GM12878 (cell line): ENCODE measurements around the gene GARNL3. TPM values are rescaled to one million over a fixed set of nuclear protein-coding genes. Genes with fewer than 3 reads are reported as not detected.

Experiments
- BACH1 ChIP-seq: fragments of 450-650 bp; IDR thresholded peaks from 2 replicates; pipeline ENCODE4 v1.6.1; 2017; ENCODE audit warnings: mild to moderate bottlenecking, borderline replicate concordance
- BMI1 ChIP-seq: fragments of 450-650 bp; IDR thresholded peaks from 2 replicates; pipeline ENCODE4 v1.6.1; 2016; ENCODE audit warnings: mild to moderate bottlenecking, moderate library complexity, borderline replicate concordance
- BRCA1 ChIP-seq: IDR thresholded peaks from 2 replicates; pipeline ENCODE4 v1.6.1; 2011; ENCODE audit warnings: low read depth, low read length, improper control_type of control experiment
- CBFB ChIP-seq: IDR thresholded peaks from 2 replicates; pipeline ENCODE4 v1.6.1; 2016; ENCODE audit warnings: antibody characterized with exemption, low read depth
- CHD1 ChIP-seq: IDR thresholded peaks from 2 replicates; pipeline ENCODE4 v1.6.1; 2012; ENCODE audit warnings: low read depth, low read length, improper control_type of control experiment
- CREM ChIP-seq: IDR thresholded peaks from 2 replicates; pipeline ENCODE4 v1.6.1; 2014; ENCODE audit warnings: antibody characterized with exemption, low read depth
- EED ChIP-seq: sonication (generic); IDR thresholded peaks from 2 replicates; pipeline ENCODE4 v1.6.1; 2016; ENCODE audit warnings: antibody characterized with exemption, low read depth
- ESRRA ChIP-seq: IDR thresholded peaks from 2 replicates; pipeline ENCODE4 v1.6.1; 2012; ENCODE audit warnings: mild to moderate bottlenecking, low read length, improper control_type of control experiment
- ETV6 ChIP-seq, 2 experiments: fragments of 450-650 bp in 1 of 2; IDR thresholded peaks in 1 of 2; conservative IDR thresholded peaks in 1 of 2; 2 replicates each; pipeline ENCODE4 v1.6.1; 2014; ENCODE audit warnings: antibody characterized with exemption in 1 of 2, borderline replicate concordance in 1 of 2, low read depth in 1 of 2, mild to moderate bottlenecking in 1 of 2, moderate library complexity in 1 of 2
- HDGF ChIP-seq: fragments of 450-650 bp; IDR thresholded peaks from 2 replicates; pipeline ENCODE4 v1.6.1; 2016; ENCODE audit warnings: antibody characterized with exemption
- JUNB ChIP-seq: IDR thresholded peaks from 2 replicates; pipeline ENCODE4 v1.6.1; 2016; ENCODE audit warnings: antibody characterized with exemption, mild to moderate bottlenecking
- KAT2A ChIP-seq: conservative IDR thresholded peaks from 2 replicates; pipeline ENCODE4 v1.6.1; 2011; ENCODE audit warnings: low read depth, low read length; ENCODE audit not compliant: control insufficient read depth
- MAX ChIP-seq: IDR thresholded peaks from 2 replicates; pipeline ENCODE4 v1.6.1; 2012; ENCODE audit warnings: low read depth, low read length, improper control_type of control experiment
- MEF2A ChIP-seq: IDR thresholded peaks from 2 replicates; pipeline ENCODE4 v1.6.1; 2011; ENCODE audit warnings: low read depth, mild to moderate bottlenecking, low read length, moderate library complexity; ENCODE audit not compliant: insufficient read depth
- MLLT1 ChIP-seq: fragments of 450-650 bp; IDR thresholded peaks from 2 replicates; pipeline ENCODE4 v1.6.1; 2016; ENCODE audit warnings: mild to moderate bottlenecking
- MYB ChIP-seq: fragments of 150-350 bp; IDR thresholded peaks from 2 replicates; pipeline ENCODE4 v1.6.1; 2014; ENCODE audit warnings: mild to moderate bottlenecking, low read depth, low read length, borderline replicate concordance
- NFIC ChIP-seq: IDR thresholded peaks from 2 replicates; pipeline ENCODE4 v1.6.1; 2012; ENCODE audit warnings: low read depth, mild to moderate bottlenecking, inconsistent platforms, low read length, moderate library complexity
- NFYA ChIP-seq: IDR thresholded peaks from 2 replicates; pipeline ENCODE4 v1.6.1; 2011; ENCODE audit warnings: low read depth, mild to moderate bottlenecking, low read length, improper control_type of control experiment, borderline replicate concordance
- PAX8 ChIP-seq: fragments of 450-650 bp; IDR thresholded peaks from 2 replicates; pipeline ENCODE4 v1.6.1; 2017; ENCODE audit warnings: mild to moderate bottlenecking, moderate library complexity
- POLR2AphosphoS5 ChIP-seq: IDR thresholded peaks from 2 replicates; pipeline ENCODE4 v1.6.1; 2011; ENCODE audit warnings: mild to moderate bottlenecking, low read length, inconsistent platforms
- RFX5 ChIP-seq: IDR thresholded peaks from 2 replicates; pipeline ENCODE4 v1.6.1; 2011; ENCODE audit warnings: low read depth, low read length, improper control_type of control experiment
- SIX5 ChIP-seq: IDR thresholded peaks from 2 replicates; pipeline ENCODE4 v1.6.1; 2011; ENCODE audit warnings: mild to moderate bottlenecking, low read depth, low read length, moderate library complexity; ENCODE audit not compliant: severe bottlenecking
- SMARCA5 ChIP-seq: fragments of 450-650 bp; IDR thresholded peaks from 2 replicates; pipeline ENCODE4 v1.6.1; 2017; ENCODE audit warnings: mild to moderate bottlenecking
- SREBF2 ChIP-seq: IDR thresholded peaks from 2 replicates; pipeline ENCODE4 v1.6.1; 2012; ENCODE audit warnings: mild to moderate bottlenecking, low read length
- SUPT20H ChIP-seq: IDR thresholded peaks from 2 replicates; pipeline ENCODE4 v1.6.1; 2011; ENCODE audit warnings: low read depth, mild to moderate bottlenecking, low read length, moderate library complexity, borderline replicate concordance; ENCODE audit not compliant: control insufficient read depth
- TCF12 ChIP-seq: IDR thresholded peaks from 2 replicates; pipeline ENCODE4 v1.6.1; 2011; ENCODE audit warnings: low read depth, mild to moderate bottlenecking, low read length
- ZNF592 ChIP-seq: fragments of 450-650 bp; IDR thresholded peaks from 2 replicates; pipeline ENCODE4 v1.6.1; 2017; ENCODE audit warnings: mild to moderate bottlenecking, moderate library complexity
- polyA plus RNA-seq, 11 experiments: library from polyadenylated mRNA; depleted of rRNA in 4 of 11; unstranded in 6 of 11; stranded (reverse) in 5 of 11; fragments of >200 nt; fragmentation: Nextera tagmentation in 4 of 11; fragmentation: Illumina TruSeq in 1 of 11; extraction: Ambion mirVana in 4 of 11; extraction: Trizol in 1 of 11; gene quantifications; 1 replicate in 1 of 11; 2 replicates in 10 of 11; pipeline versions ENCODE4 v1.2.1 to v1.2.3, GENCODE V29; 2011 to 2016; ENCODE audit warnings: inconsistent platforms in 2 of 11, missing spikeins in 2 of 11, low read depth in 1 of 11
- total RNA-seq, 4 experiments: library from RNA; depleted of rRNA in 3 of 4; stranded (reverse); fragments of >200 nt in 3 of 4; fragmentation: Illumina TruSeq in 1 of 4; extraction: Trizol in 1 of 4; gene quantifications; 2 replicates each; pipeline versions ENCODE4 v1.2.1 to v1.2.3, GENCODE V29; 2013 to 2021

The GARNL3 gene
- total and polyA plus RNA-seq, 10 of the 15 experiments (the other 5 are each of a cell fraction or from before 2014, with no cell fraction given) = 0.89 to 13.2 (median 6.3) TPM

GRCh38 chr9:127388037-127388855, 123.7 kb downstream of the GARNL3 start (continued):
- TF ChIP-seq MLLT1 = peak; percentile 97
- peak; percentile 99 for TF ChIP-seq CBFB
- no peak for TF ChIP-seq SUPT20H
- peak; percentile 71; the same call in 1 of the 2 replicates for TF ChIP-seq MEF2A
- TF ChIP-seq SREBF2 = no peak
- peak in 1 of 2 experiments; percentile 32; a peak in 1 of 4 replicates for TF ChIP-seq ETV6 (conservative IDR thresholded peaks at IDR 0.05 in 1 of 2, IDR thresholded peaks at IDR 0.05 in 1 of 2; ENCODE audit: borderline replicate concordance in 1 of 2, low read depth in 1 of 2)
- no peak for TF ChIP-seq SIX5
- TF ChIP-seq BACH1 = 0 out of 2 replicates have a peak, but pooled peaks have one; percentile 37
- no peak for TF ChIP-seq NFYA
- TF ChIP-seq KAT2A = no peak
- TF ChIP-seq EED = peak; percentile 86
- peak; percentile 95 for TF ChIP-seq NFIC
- no peak for TF ChIP-seq PAX8
- no peak for TF ChIP-seq RFX5
- no peak for TF ChIP-seq HDGF
- peak; percentile 91 for TF ChIP-seq CREM
- TF ChIP-seq BMI1 = 0 out of 2 replicates have a peak, but pooled peaks have one; percentile 22
- no peak for TF ChIP-seq ESRRA
- TF ChIP-seq MYB = no peak
- no peak for TF ChIP-seq ZNF592
- no peak for TF ChIP-seq POLR2AphosphoS5
- no peak for TF ChIP-seq MAX
- TF ChIP-seq TCF12 = peak; percentile 71; the same call in 1 of the 2 replicates
- peak; percentile 70 for TF ChIP-seq SMARCA5
- no peak for TF ChIP-seq BRCA1
- no peak for TF ChIP-seq CHD1
- peak; percentile 58 for TF ChIP-seq JUNB
